HG03280 (cell line): ENCODE measurements around the gene EXOSC5.
"Not testable (repeated sequence)": the region's sequence is repeated elsewhere in the genome, so short reads cannot be mapped to it uniquely, and the experiment has no call there.

Experiments used
- ATAC-seq: cut with Tn5 transposase; IDR thresholded peaks from one replicate; pipeline ENCODE4 v1.9.1; 2021; ENCODE audit warnings: mild to moderate bottlenecking, moderate library complexity; ENCODE audit not compliant: unreplicated experiment

Gene EXOSC5

GRCh38 chr19:41408846-41409245 lies 11.7 kb upstream of the EXOSC5 start:
- not testable (repeated sequence) for ATAC-seq

GRCh38 chr19:41408256-41408655 lies 11.1 kb upstream of the EXOSC5 start:
- no peak for ATAC-seq

GRCh38 chr19:41407271-41407670 lies 10.1 kb upstream of the EXOSC5 start:
- ATAC-seq = no peak

GRCh38 chr19:41405776-41406175 lies 8.6 kb upstream of the EXOSC5 start:
- no peak for ATAC-seq

- no peak for ATAC-seq
Observed at GRCh38 chr19:41403181-41403970, 6.2 kb upstream of the EXOSC5 start.

- ATAC-seq = no peak
Observed at GRCh38 chr19:41402010-41402409, 4.9 kb upstream of the EXOSC5 start.

- no peak for ATAC-seq
Observed at GRCh38 chr19:41401483-41401882, 4.3 kb upstream of the EXOSC5 start.

GRCh38 chr19:41399525-41399924 lies 2.4 kb upstream of the EXOSC5 start:
- no peak for ATAC-seq

GRCh38 chr19:41399091-41399490 lies 1.9 kb upstream of the EXOSC5 start:
- no peak for ATAC-seq

- ATAC-seq = no peak
Observed at GRCh38 chr19:41398598-41398997, 1.4 kb upstream of the EXOSC5 start.

- no peak for ATAC-seq
Observed at GRCh38 chr19:41398050-41398418, 875 bp upstream of the EXOSC5 start.

- ATAC-seq = no peak
Observed at GRCh38 chr19:41395355-41395754, 1.8 kb downstream of the EXOSC5 start.

- ATAC-seq = no peak
Observed at GRCh38 chr19:41392775-41393174, 4.4 kb downstream of the EXOSC5 start.

GRCh38 chr19:41391618-41392017 lies 5.5 kb downstream of the EXOSC5 start:
- no peak for ATAC-seq

- no peak for ATAC-seq
Observed at GRCh38 chr19:41386442-41386841, 10.7 kb downstream of the EXOSC5 start.

GRCh38 chr19:41384351-41384750 lies 12.8 kb downstream of the EXOSC5 start:
- no peak for ATAC-seq

- ATAC-seq = not testable (repeated sequence)
Observed at GRCh38 chr19:41381536-41381935, 15.6 kb downstream of the EXOSC5 start.

- no peak for ATAC-seq
Observed at GRCh38 chr19:41377977-41378709, 19.0 kb downstream of the EXOSC5 start.

- ATAC-seq = no peak
Observed at GRCh38 chr19:41376998-41377365, 20.2 kb downstream of the EXOSC5 start.

- ATAC-seq = no peak
Observed at GRCh38 chr19:41376241-41376997, 20.7 kb downstream of the EXOSC5 start, which contains the start of gene TMEM91. Gene TMEM91, plus strand, starts transcription at chr19:41376533. Its CDS starts 1,777 bp downstream, at chr19:41378310.

GRCh38 chr19:41373993-41374392 lies 23.2 kb downstream of the EXOSC5 start:
- no peak for ATAC-seq

- no peak for ATAC-seq
Observed at GRCh38 chr19:41372501-41372900, 24.7 kb downstream of the EXOSC5 start.
